ENCODE measurements around the gene MB21D2.

DNA sequence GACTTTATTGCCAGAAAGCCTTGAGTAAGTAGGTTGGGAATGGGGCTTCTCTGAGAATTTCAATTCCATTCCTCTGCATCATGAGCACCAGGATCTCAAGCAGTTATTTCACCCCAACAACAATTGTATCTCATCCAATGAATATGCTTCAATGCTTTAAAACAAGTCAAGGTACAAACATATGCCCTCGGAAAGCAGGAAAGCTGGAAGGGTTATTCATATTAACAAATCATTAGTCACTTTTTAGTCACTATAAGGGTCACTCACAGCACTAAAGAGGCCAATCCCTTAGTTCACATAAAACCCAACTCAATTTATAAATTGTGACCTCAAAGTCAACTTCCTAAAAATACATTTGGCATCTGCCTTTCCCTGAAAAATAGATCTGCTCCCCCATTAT, 16.2 kb downstream of the MB21D2 start:
- TF ChIP-seq RAD21 (IDR thresholded peaks at IDR 0.05 in 1 of 2, conservative IDR thresholded peaks at IDR 0.05 in 1 of 2; ENCODE audit: low read depth in 2 of 2, low read length in 2 of 2) = no peak
- no peak for TF ChIP-seq CTCF (IDR thresholded peaks at IDR 0.05; ENCODE audit: control extremely low read depth in 1 of 3, insufficient read depth in 1 of 3, low read depth in 1 of 3, low read length in 3 of 3)
- no peak for TF ChIP-seq SRF (IDR thresholded peaks at IDR 0.05; ENCODE audit: low read depth, low read length)
- TF ChIP-seq MAFK (IDR thresholded peaks at IDR 0.05; ENCODE audit: low read depth, low read length) = no peak
- no peak for TF ChIP-seq PHF8 (conservative IDR thresholded peaks at IDR 0.05; ENCODE audit: low read depth, low read length)
- no peak for TF ChIP-seq CEBPB (IDR thresholded peaks at IDR 0.05; ENCODE audit: low read depth, low read length)
- TF ChIP-seq EZH2 (IDR thresholded peaks at IDR 0.05; ENCODE audit: low read depth, low read length, severe bottlenecking) = no peak
- no peak for TF ChIP-seq HDAC6 (IDR thresholded peaks at IDR 0.05; ENCODE audit: low read depth, low read length)
- no peak for TF ChIP-seq CHD1 (IDR thresholded peaks at IDR 0.05; ENCODE audit: low read depth, low read length)
- no peak for TF ChIP-seq BRCA1 (IDR thresholded peaks at IDR 0.05; ENCODE audit: low read depth, low read length)

Data from H1 (cell line).